GM21619 (cell line): ENCODE results near the gene TMEM266.

ENCODE experiments used
- ATAC-seq: cut with Tn5 transposase; IDR thresholded peaks from one replicate; pipeline ENCODE4 v1.9.1; 2021; ENCODE audit not compliant: unreplicated experiment

TMEM266 gene

DNA sequence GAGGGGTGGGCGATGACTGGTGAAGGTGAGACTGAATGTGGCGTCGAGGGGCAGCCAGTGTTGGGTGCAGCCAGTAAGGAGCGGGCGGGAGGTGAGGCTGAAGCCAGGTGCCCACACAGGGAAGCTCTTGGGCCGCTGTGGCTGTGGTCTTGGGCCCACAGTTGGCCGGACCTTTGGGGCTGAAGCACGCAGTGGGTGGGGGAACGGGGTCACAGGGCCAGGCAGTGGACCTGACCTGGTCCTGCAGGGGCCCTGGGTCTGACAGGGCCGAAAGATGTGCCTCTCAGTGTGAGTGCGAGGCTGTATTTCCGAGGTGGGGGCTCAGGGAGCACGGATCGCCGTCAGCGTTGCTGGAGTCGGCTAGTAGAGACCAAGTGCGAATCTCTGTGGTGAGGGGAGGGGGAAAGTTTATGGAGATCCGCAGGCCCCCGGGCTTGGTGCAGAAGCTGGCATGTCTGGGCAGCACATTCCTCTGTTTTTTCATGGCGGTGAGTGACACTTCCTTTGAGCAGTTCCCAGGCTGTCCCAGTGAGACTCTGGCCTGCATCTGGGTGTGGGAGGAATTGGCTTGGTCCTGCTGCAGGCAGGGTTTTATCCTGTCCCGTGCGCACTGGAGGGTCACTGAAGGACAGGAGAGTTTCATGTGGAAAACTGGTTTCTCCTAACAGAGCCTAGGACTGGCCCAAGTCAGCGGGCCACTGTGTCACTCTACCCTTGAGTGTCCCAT lies 100.8 kb downstream of the TMEM266 start:
- ATAC-seq, result no peak

GRCh38 chr15:76161153-76162035 lies 101.6 kb downstream of the TMEM266 start:
- no peak for ATAC-seq

GRCh38 chr15:76162036-76162398 lies 102.2 kb downstream of the TMEM266 start:
- ATAC-seq, result no peak

GRCh38 chr15:76162784-76163456 lies 103.1 kb downstream of the TMEM266 start:
- no peak for ATAC-seq

DNA sequence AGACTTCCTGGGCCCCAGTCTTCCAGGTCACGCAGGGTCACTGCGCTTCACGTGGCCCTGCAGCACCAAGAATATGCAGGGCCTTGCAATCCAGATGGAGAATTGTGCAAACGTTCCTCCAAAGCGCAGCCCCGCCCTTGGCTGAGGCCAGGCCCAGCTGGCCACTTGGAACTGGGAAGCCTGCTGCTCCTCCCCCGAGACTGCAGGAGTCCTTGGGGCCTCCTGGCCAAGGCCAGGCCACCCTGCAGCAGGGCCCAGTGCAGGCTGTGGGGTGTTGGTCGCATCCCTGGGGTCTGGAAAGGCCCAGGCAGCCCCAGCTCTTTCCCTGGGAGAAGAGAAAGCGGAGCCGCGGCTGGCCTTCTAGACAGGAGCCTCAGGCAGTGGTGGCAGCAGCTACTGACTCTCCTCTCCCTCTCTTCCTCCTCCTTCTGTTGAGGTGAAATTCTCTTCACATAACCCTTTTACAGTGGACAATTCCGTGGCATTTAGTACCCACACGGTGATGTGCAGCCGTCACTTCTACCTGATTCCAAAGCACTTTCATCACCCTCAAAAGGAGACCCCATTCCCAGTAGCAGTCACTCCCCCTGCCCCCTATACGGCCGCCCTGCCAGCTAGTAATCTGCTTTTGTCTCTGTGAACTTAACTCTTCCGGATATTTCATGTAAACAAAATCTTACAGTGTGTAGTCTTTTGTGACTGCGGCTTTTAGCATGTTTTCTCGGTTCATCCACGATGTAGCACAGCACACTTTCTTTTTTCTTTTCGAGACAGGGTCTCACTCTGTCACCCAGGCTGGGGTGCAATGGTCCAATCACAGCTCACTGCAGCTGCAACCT lies 103.9 kb downstream of the TMEM266 start:
- ATAC-seq, result no peak

DNA sequence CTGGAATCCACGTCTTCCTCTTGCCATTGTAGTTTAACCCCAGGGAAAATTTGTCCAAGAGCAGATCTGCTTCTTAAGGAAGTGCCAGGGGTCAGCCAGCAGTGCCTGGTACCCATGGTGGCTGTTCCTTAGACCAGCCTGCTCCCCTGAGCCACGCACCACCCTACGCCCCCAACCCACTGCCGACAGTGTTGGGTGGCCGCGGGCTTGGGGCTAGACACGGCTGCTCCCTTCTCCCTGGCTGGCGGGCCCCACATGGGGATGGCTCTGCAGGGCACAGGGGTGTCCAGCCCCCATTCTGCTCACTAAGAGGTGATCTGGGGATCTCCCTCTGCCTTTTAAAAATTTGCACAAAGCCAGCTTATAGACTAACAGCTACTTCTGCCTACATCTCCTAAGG lies 104.8 kb downstream of the TMEM266 start:
- ATAC-seq, result no peak

DNA sequence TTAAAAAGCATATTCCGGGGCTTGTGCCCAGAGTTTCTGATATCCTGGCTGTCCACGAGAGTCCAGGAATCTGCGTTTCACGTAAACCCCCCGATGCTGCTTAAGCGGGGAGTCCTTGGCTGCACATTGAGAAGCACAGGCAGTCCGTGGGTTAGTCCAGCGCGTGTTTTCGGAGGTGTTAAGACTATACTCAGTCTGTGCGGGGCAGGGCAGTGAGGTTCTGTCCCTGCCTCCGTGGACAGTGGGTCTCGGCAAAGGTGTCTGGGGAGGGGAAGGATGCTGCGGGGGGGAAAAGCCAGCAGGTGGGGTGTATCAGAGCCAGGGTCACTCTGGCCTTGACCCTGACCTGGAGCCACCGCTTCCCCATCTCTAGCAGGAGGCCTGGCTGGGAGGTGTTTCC lies 106.2 kb downstream of the TMEM266 start:
- no peak for ATAC-seq

DNA sequence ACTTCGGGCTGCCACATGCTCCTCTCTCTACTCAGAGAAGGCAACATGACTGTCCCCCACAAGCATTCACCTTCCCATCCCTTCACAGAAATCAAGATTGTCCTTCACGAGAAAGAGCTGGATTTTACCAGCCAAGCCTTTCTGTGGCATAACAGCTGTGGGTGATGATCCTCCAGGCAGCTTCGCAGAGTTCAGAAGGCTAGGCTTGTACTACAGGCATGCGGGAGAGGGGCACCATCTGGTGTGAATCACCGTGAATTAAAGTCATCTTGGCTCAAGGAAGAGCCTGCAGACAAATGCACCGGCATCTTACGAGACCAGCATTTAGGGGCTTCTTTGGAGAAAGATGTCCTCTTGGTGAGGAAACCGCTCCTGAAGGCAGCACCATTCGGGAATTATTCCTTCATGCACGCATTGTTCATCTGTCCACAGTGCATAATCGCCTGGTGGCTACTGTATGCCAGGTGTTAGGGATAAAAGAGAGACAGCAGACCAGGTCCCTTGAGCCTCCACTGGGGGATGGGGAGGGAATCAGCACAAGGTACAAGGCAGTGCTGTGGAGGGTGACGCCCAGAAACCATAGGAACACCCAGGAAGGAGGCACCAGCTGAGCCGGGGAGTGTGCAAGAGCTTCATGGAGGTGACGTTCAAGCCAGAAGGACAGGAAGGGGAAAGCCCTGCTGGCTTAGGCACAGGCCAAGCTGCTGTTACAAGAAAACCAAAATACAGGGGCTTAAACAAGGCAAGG lies 108.6 kb downstream of the TMEM266 start:
- ATAC-seq, result no peak

DNA sequence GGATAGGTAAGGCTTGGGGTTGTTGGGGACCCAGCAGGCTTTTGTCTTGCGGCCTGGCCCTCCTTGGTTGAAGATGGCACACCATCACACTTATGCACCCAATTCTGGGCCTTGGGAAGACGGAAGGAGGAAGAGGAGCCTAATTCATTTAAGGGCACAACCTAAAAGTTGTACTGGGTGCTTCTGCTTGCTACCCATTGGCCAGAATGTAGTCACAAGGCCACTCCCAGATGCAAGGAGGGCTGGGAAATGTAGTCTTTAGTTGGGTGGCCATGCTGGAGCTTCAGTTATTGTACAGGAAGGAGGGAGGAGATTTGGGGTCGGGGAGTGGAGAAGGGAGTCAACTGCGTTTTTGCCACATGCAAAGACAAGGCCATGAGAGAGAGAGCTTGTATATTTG lies 109.2 kb downstream of the TMEM266 start:
- ATAC-seq, result no peak

DNA sequence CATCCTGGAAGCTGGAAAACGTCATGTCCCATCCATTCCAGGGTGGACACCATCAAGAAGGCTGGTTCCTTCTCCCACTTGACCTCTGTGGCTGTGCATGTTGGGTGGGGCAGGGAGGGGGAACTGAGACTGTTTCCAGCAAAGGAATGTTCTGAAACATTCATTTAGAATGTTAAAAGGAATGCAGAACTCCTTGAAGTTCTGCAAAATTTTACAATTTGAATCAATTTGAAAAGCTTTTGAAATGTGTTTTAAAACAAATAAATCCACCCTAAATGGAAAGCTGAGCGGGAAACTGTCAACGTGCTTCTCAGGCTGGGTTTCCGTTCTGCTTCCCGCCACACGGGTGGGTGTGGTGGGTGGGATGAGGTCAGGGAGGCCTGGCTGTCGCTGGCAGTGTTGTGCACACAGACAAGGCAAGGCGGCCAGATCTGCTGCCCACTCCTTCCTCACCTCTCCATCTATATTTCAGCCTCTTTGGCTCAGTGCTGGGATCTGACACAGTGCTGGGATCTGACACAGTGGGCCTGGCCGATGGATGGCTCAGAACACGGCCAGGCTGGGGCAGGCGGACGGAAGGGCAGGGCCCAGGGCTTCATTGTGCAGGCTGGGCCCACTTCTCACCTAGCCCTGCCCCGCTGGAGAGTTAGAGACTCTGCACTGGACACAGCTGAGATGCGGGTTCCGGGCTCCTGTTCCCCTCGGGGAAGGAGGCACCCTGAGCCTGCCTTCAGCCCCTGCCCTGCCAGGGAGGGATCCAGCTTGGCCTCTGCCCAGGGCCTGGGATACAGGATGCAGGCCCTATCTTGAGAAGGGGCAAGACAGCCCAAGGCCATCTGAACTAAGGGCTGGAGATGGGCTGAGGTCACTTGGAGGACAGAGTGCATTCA lies 110.4 kb downstream of the TMEM266 start:
- ATAC-seq, result no peak

- no peak for ATAC-seq
Observed at GRCh38 chr15:76172782-76173181, 113.0 kb downstream of the TMEM266 start.

GRCh38 chr15:76173317-76173834 lies 113.6 kb downstream of the TMEM266 start:
- no peak for ATAC-seq

DNA sequence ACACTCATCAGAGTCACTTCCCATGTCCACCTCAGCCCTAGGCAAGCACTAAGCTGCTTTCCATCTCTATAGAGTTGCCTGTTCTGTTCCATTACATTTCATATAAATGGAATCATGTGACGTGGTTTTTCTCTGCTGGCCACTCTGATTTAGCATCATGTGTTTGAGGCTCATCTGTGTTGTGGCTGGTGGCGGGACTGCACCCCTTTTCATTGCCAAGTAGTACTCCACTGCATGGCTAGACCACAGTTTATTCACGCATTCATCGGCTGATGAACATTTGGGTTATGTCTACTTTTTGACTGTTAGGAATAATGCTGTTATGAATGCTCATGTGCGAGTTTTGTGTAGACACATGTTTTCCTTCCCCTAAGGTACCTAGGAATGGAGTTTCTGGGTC lies 114.9 kb downstream of the TMEM266 start:
- no peak for ATAC-seq

GRCh38 chr15:76175442-76175841 lies 115.7 kb downstream of the TMEM266 start:
- no peak for ATAC-seq

- ATAC-seq, result no peak
Observed at GRCh38 chr15:76176059-76176458, 116.3 kb downstream of the TMEM266 start.

DNA sequence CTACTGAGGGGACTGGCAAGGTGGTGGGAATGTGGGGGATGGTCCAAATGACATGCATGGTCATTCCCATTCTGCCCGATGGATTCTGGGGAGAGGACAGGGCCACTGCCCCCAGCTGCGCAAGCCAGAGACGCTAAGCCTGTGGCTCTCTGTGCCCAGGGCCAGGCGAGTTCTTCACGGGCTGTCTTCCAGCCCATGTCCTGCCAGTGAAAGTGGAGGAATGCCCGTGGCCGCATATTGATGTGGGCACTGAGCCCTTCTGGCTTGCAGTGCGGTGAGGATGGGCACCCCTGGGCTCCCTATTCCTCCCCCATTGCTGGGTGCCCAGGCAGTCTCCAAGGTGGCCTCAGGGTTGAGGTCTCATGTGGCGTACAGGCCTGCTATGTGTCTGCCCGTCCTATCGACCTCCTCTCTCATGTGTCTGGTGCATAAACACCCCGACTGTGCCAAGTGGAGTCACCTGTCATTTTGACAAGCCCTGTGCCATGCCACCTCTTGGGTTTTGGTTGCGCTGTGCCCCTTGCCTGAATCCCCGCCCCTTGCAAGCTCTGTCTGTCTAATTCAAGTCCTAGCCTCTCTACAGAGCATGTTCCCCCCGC lies 116.8 kb downstream of the TMEM266 start:
- no peak for ATAC-seq

GRCh38 chr15:76177491-76178040 lies 117.8 kb downstream of the TMEM266 start:
- ATAC-seq, result no peak

DNA sequence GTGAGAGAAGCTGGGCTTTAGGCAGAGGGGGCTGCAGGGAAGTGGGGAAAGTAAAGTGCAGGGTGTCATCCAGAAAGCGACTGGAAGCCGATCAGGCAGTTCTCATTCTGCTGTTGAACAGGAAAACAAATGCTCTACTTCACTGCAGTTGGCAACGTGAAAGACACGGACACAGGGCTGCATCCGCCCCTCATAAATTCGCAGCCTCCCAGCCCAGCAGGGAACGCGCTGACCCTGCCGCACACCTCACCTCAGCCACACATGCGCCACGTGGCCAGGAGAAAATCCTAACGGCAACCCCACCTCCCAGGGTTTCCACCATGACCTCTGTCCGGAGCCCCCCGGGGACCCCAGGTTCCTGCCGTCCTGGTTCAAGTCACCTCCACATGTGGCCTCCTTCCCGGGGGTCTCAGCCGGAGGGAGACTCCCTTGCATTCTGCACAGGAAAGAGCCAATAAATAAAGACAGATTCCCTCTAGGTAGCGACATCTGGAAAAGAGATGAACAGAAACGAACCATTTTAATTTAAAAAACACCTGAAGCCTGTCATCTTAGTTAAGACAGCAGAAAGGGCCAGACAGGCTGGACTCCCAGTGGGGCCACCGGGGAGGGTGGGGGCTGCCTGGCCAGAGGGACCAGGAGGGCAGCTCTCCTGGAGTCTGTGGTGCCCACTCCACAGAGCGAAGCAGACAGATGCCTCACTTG lies 118.7 kb downstream of the TMEM266 start:
- no peak for ATAC-seq
